GM12892 (cell line): ENCODE data around the gene NECTIN4.

ENCODE experiments used
- POLR2AphosphoS5 ChIP-seq: IDR thresholded peaks from 2 replicates; pipeline ENCODE4 v1.6.1; 2011; ENCODE audit warnings: low read depth, low read length, control low read depth
- TAF1 ChIP-seq: IDR thresholded peaks from 2 replicates; pipeline ENCODE4 v1.6.1; 2011; ENCODE audit warnings: low read depth, mild to moderate bottlenecking, control low read depth, low read length, borderline replicate concordance

- TF ChIP-seq TAF1, result no peak
- no peak for TF ChIP-seq POLR2AphosphoS5
Measured at GRCh38 chr1:161054805-161055204, 34.6 kb downstream of the NECTIN4 start.
